ENCODE results near the gene LPIN1. TPM values are rescaled to one million over a fixed set of nuclear protein-coding genes. Genes with fewer than 3 reads are reported as not detected.

The LPIN1 gene
- total and polyA plus RNA-seq, 2 of the 8 experiments (the other 6 are each of a cell fraction or from before 2014, with no cell fraction given): 4.3 to 9.8 TPM

DNA sequence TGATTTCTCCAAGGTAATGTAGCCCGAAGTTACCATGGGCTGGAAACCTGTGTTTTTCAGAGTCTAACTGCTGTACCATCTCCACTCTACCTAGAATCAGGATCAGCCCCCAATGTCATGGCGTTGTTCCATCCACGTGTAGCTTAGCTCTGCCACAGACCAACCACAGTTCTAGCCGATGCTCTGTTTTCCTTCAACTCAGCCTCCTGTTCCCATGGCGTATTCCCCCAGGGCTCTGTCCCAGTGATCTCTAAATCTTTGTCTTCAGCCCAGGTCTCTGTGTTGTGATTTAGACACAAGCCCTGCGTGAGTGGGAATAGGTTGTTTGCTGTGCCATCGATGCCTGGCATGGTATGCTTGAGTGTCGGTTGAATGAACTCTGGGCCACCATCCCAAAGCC, 53.4 kb downstream of the LPIN1 start:
- H3K56ac ChIP-seq (replicated peaks; ENCODE audit: insufficient read length, low read depth, low read length): no peak overlapping the region
- no peak overlapping the region for H3K27ac ChIP-seq (ENCODE audit: low read depth, low read length)
- DNase-seq (ENCODE audit: low read depth in 1 of 2, low spot score in 2 of 2) (no peak), FAIRE-seq (no peak)
- H3K9ac ChIP-seq (replicated peaks in 1 of 4; ENCODE audit: extremely low read depth in 1 of 4, low read depth in 3 of 4, low read length in 3 of 4): no peak overlapping the region
- no peaks in the 10 kb centered on the region for H3K27me3 ChIP-seq (replicated peaks in 1 of 4; ENCODE audit: control insufficient read depth in 3 of 4, extremely low read depth in 1 of 4, insufficient read depth in 3 of 4, low read length in 3 of 4)
- H4K8ac ChIP-seq (ENCODE audit: extremely low read depth, insufficient read depth, low read length): no peak overlapping the region
- POLR2A ChIA-PET (ENCODE audit: partially characterized antibody): no interaction called here
- no peak for TF ChIP-seq RNF2 (IDR thresholded peaks at IDR 0.05; ENCODE audit: borderline replicate concordance, low read depth, low read length, missing control alignments, poor library complexity, severe bottlenecking)
- no peak for TF ChIP-seq SAP30 (IDR thresholded peaks at IDR 0.05; ENCODE audit: insufficient read depth, insufficient replicate concordance, low read length)
- no peaks in the 10 kb centered on the region for H3K79me2 ChIP-seq (ENCODE audit: control insufficient read depth in 1 of 2, insufficient read depth in 2 of 2, low read length in 2 of 2)
- H4K91ac ChIP-seq (replicated peaks; ENCODE audit: insufficient read length, low read length): no peak overlapping the region
- no peaks in the 10 kb centered on the region for H3K79me1 ChIP-seq (ENCODE audit: low read depth, low read length)
- no peak overlapping the region for H4K5ac ChIP-seq (ENCODE audit: insufficient read length, low read depth, low read length)
- no peak overlapping the region for H3K4me3 ChIP-seq (ENCODE audit: extremely low read depth in 1 of 4, insufficient read depth in 2 of 4, low read depth in 3 of 4, low read length in 4 of 4)
- CTCF ChIA-PET (ENCODE audit: partially characterized antibody): interaction anchor here (1.8 kb wide), 1 partner anchor 15 kb away, joined by 6 read pairs; no protein-coding TSS in a partner anchor
- H2BK5ac ChIP-seq (ENCODE audit: low read depth, low read length): no peak overlapping the region
- H3K23me2 ChIP-seq (ENCODE audit: low read depth, low read length): no peaks in the 10 kb centered on the region
- H3K23ac ChIP-seq (ENCODE audit: insufficient read length): no peak overlapping the region
- no peak overlapping the region for H3K18ac ChIP-seq (ENCODE audit: extremely low read depth, low read length)
- no peak overlapping the region for H2AK5ac ChIP-seq (ENCODE audit: low read depth, low read length)
- no peak overlapping the region for H2BK15ac ChIP-seq (ENCODE audit: low read length)
- H3K4ac ChIP-seq (replicated peaks; ENCODE audit: insufficient read length, low read depth, low read length): no peak overlapping the region
- H3K9me3 ChIP-seq (ENCODE audit: insufficient read depth in 2 of 2, low read depth in 1 of 2, low read length in 1 of 2): no peaks in the 10 kb centered on the region
- no peak overlapping the region for H3K14ac ChIP-seq (ENCODE audit: insufficient read length)
- no peaks in the 10 kb centered on the region for H3K4me1 ChIP-seq (replicated peaks in 1 of 4; ENCODE audit: control insufficient read depth in 3 of 4, insufficient read depth in 4 of 4, low read length in 3 of 4)
- H2BK120ac ChIP-seq (replicated peaks; ENCODE audit: low read depth, low read length): no peak overlapping the region
- H3K4me2 ChIP-seq (ENCODE audit: insufficient read depth in 1 of 2, low read depth in 2 of 2, low read length in 2 of 2): no peak overlapping the region
- 97% methylated on average over 8 of the region's 8 CpGs; no CpG with 5 or more reads in 1 of the 2 experiments for WGBS, 2 experiments (ENCODE audit: extremely low coverage in 1 of 2, insufficient coverage in 1 of 2, insufficient read length in 1 of 2, insufficient replicate concordance in 2 of 2, low coverage in 1 of 2, low lambda C conversion rate in 2 of 2, missing lambda C conversion rate in 1 of 2)
- no peak overlapping the region for H2BK12ac ChIP-seq (ENCODE audit: low read depth, low read length)
- peaks cover 0 to 18% (median 1%) of the 10 kb centered on the region in 4 experiments; a peak in 4 of 8 replicates for H3K36me3 ChIP-seq (ENCODE audit: control insufficient read depth in 2 of 4, insufficient read depth in 4 of 4, low read length in 3 of 4)
- H2BK20ac ChIP-seq (ENCODE audit: low read length): no peak overlapping the region
- H4K20me1 ChIP-seq (replicated peaks in 1 of 2; ENCODE audit: control insufficient read depth in 1 of 2, insufficient read depth in 2 of 2, low read length in 2 of 2): no peaks in the 10 kb centered on the region
- H2AFZ ChIP-seq (ENCODE audit: low read length): no peak overlapping the region

Data from H1 (cell line).